Glutamatergic neuron (in vitro differentiated cells): Measurements from ENCODE around the gene MS4A18. TPM values are rescaled to one million over a fixed set of nuclear protein-coding genes. Genes with fewer than 3 reads are reported as not detected.
"Not testable (repeated sequence)": the region's sequence is repeated elsewhere in the genome, so short reads cannot be mapped to it uniquely, and the experiment has no call there.

ENCODE experiments used
- DNase-seq: peaks from one replicate; pipeline ENCODE4 v3.0.0; 2022
- H3K27ac Mint-ChIP-seq: one replicate; pipeline ENCODE4 v1.8.0; 2020; ENCODE audit warnings: mild to moderate bottlenecking, mixed read lengths, inconsistent platforms; ENCODE audit not compliant: unreplicated experiment
- H3K27me3 Mint-ChIP-seq: one replicate; pipeline ENCODE4 v1.8.0; 2020; ENCODE audit warnings: mild to moderate bottlenecking, moderate library complexity, mixed read lengths, inconsistent platforms; ENCODE audit not compliant: unreplicated experiment
- H3K36me3 Mint-ChIP-seq: one replicate; pipeline ENCODE4 v1.8.0; 2020; ENCODE audit warnings: mild to moderate bottlenecking, mixed read lengths, inconsistent platforms; ENCODE audit not compliant: unreplicated experiment
- H3K4me1 Mint-ChIP-seq: one replicate; pipeline ENCODE4 v1.8.0; 2020; ENCODE audit warnings: mild to moderate bottlenecking, low read depth, mixed read lengths, inconsistent platforms; ENCODE audit not compliant: unreplicated experiment
- H3K4me3 Mint-ChIP-seq: one replicate; pipeline ENCODE4 v1.8.0; 2020; ENCODE audit warnings: mild to moderate bottlenecking, mixed read lengths, inconsistent platforms; ENCODE audit not compliant: unreplicated experiment
- H3K9me3 Mint-ChIP-seq: one replicate; pipeline ENCODE4 v1.8.0; 2020; ENCODE audit warnings: mild to moderate bottlenecking, moderate library complexity, mixed read lengths, inconsistent platforms; ENCODE audit not compliant: unreplicated experiment
- CTCF ChIP-seq: fragments of 200-600 bp; sonication (generic); IDR thresholded peaks from one replicate; pipeline ENCODE4 v1.5.0; 2021; ENCODE audit not compliant: partially characterized antibody, unreplicated experiment
- total RNA-seq: library from RNA; stranded (reverse); fragmentation: NEBNext Ultra II Directional; extraction: Animal tissue kit (Norgen Biotek cat#: 25700); gene quantifications from one replicate; pipeline ENCODE4 v1.2.1, GENCODE V29; 2021; ENCODE audit not compliant: unreplicated experiment

Gene MS4A18
- total RNA-seq, 1 donor from 2014 or later = not detected

GRCh38 chr11:60705895-60706294 lies 18.6 kb upstream of the MS4A18 start:
- H3K4me3 Mint-ChIP-seq = no peak overlapping the region
- H3K27me3 Mint-ChIP-seq = no peaks in the 10 kb centered on the region
- no peak overlapping the region for H3K27ac Mint-ChIP-seq
- no peaks in the 10 kb centered on the region for H3K9me3 Mint-ChIP-seq
- TF ChIP-seq CTCF = no peak
- H3K4me1 Mint-ChIP-seq = no peaks in the 10 kb centered on the region
- no peak for DNase-seq
- H3K36me3 Mint-ChIP-seq = no peaks in the 10 kb centered on the region

- H3K9me3 Mint-ChIP-seq = no peaks in the 10 kb centered on the region
- no peak overlapping the region for H3K4me3 Mint-ChIP-seq
- H3K27me3 Mint-ChIP-seq = no peaks in the 10 kb centered on the region
- H3K4me1 Mint-ChIP-seq = no peaks in the 10 kb centered on the region
- no peaks in the 10 kb centered on the region for H3K36me3 Mint-ChIP-seq
- DNase-seq = no peak
- no peak overlapping the region for H3K27ac Mint-ChIP-seq
- no peak for TF ChIP-seq CTCF
Observed at GRCh38 chr11:60706931-60707330, 17.6 kb upstream of the MS4A18 start.

GRCh38 chr11:60710482-60710881 lies 14.0 kb upstream of the MS4A18 start:
- no peaks in the 10 kb centered on the region for H3K9me3 Mint-ChIP-seq
- no peak overlapping the region for H3K4me3 Mint-ChIP-seq
- H3K36me3 Mint-ChIP-seq = no peaks in the 10 kb centered on the region
- DNase-seq = no peak
- no peaks in the 10 kb centered on the region for H3K4me1 Mint-ChIP-seq
- no peak for TF ChIP-seq CTCF
- no peak overlapping the region for H3K27ac Mint-ChIP-seq
- no peaks in the 10 kb centered on the region for H3K27me3 Mint-ChIP-seq

- H3K36me3 Mint-ChIP-seq = no peaks in the 10 kb centered on the region
- TF ChIP-seq CTCF = no peak
- no peaks in the 10 kb centered on the region for H3K27me3 Mint-ChIP-seq
- no peaks in the 10 kb centered on the region for H3K4me1 Mint-ChIP-seq
- no peak overlapping the region for H3K27ac Mint-ChIP-seq
- no peaks in the 10 kb centered on the region for H3K9me3 Mint-ChIP-seq
- no peak overlapping the region for H3K4me3 Mint-ChIP-seq
- DNase-seq = no peak
Observed at GRCh38 chr11:60711276-60711675, 13.2 kb upstream of the MS4A18 start.

- not testable (repeated sequence) for H3K27me3 Mint-ChIP-seq, H3K4me1 Mint-ChIP-seq, H3K27ac Mint-ChIP-seq, H3K4me3 Mint-ChIP-seq, DNase-seq, H3K9me3 Mint-ChIP-seq, H3K36me3 Mint-ChIP-seq
Observed at GRCh38 chr11:60713423-60713822, 11.1 kb upstream of the MS4A18 start.

GRCh38 chr11:60717956-60718355 lies 6.6 kb upstream of the MS4A18 start:
- H3K4me1 Mint-ChIP-seq = no peaks in the 10 kb centered on the region
- H3K9me3 Mint-ChIP-seq = no peaks in the 10 kb centered on the region
- no peak overlapping the region for H3K4me3 Mint-ChIP-seq
- no peak overlapping the region for H3K27ac Mint-ChIP-seq
- no peak for TF ChIP-seq CTCF
- no peaks in the 10 kb centered on the region for H3K36me3 Mint-ChIP-seq
- H3K27me3 Mint-ChIP-seq = peaks cover 2% of the 10 kb centered on the region
- no peak for DNase-seq
